ENCODE measurements around the gene ADGRL3. TPM values are rescaled to one million over a fixed set of nuclear protein-coding genes. Genes with fewer than 3 reads are reported as not detected.
A peak's percentile ranks its signal among the peaks of the same experiment; 100 is the strongest.

Gene ADGRL3
- total RNA-seq, 1 donor from 2014 or later, result 31.3 TPM

GRCh38 chr4:61427099-61427817 lies 227.1 kb downstream of the ADGRL3 start:
- no peaks in the 10 kb centered on the region for H3K9me3 Mint-ChIP-seq (ENCODE audit: unreplicated experiment)
- H3K27me3 Mint-ChIP-seq (ENCODE audit: low read depth, unreplicated experiment), result no peaks in the 10 kb centered on the region
- Histone ChIP-seq H3K79me2 (ENCODE audit: insufficient read depth, low read length) (no peaks in the 10 kb centered on the region), H3K27ac (ENCODE audit: low read depth, low read length) (no peak overlapping the region), H3K36me3 (ENCODE audit: insufficient read depth, low read length) (no peaks in the 10 kb centered on the region), H3K27me3 (ENCODE audit: insufficient read depth, low read length) (no peaks in the 10 kb centered on the region), H3K4me1 (ENCODE audit: insufficient read depth, low read length) (no peaks in the 10 kb centered on the region), H2AFZ (ENCODE audit: low read depth, low read length) (no peak overlapping the region), H3K4me2 (ENCODE audit: low read length) (no peak overlapping the region), H3K9ac (ENCODE audit: low read length) (no peak overlapping the region), H3K4me3 (ENCODE audit: insufficient read depth, low read depth, low read length) (no peak overlapping the region), H4K20me1 (ENCODE audit: insufficient read depth, low read length) (no peaks in the 10 kb centered on the region), H3K9me3 (ENCODE audit: insufficient read depth, low read depth, low read length) (no peaks in the 10 kb centered on the region)
- no peak overlapping the region for H3K4me3 Mint-ChIP-seq (ENCODE audit: unreplicated experiment)
- no peaks in the 10 kb centered on the region for H3K4me1 Mint-ChIP-seq (ENCODE audit: low read depth, unreplicated experiment)
- H3K36me3 Mint-ChIP-seq (ENCODE audit: low read depth, unreplicated experiment), result peaks cover 2% of the 10 kb centered on the region
- DNase-seq (ENCODE audit: low read depth) (no peak), FAIRE-seq (no peak)
- TF ChIP-seq CTCF (IDR thresholded peaks at IDR 0.05; ENCODE audit: insufficient read depth, low read depth, low read length) (no peak), EZH2 (IDR thresholded peaks at IDR 0.05; ENCODE audit: insufficient read depth, low read length) (no peak)
- H3K27ac Mint-ChIP-seq (ENCODE audit: unreplicated experiment), result peak overlapping the region; percentile 38

GRCh38 chr4:61427818-61428495 lies 227.8 kb downstream of the ADGRL3 start:
- H3K4me3 Mint-ChIP-seq (ENCODE audit: unreplicated experiment), result no peak overlapping the region
- Histone ChIP-seq H3K4me3 (ENCODE audit: insufficient read depth, low read depth, low read length) (no peak overlapping the region), H3K9me3 (ENCODE audit: insufficient read depth, low read depth, low read length) (no peaks in the 10 kb centered on the region), H3K9ac (ENCODE audit: low read length) (no peak overlapping the region), H4K20me1 (ENCODE audit: insufficient read depth, low read length) (no peaks in the 10 kb centered on the region), H3K4me1 (ENCODE audit: insufficient read depth, low read length) (no peaks in the 10 kb centered on the region), H3K27ac (ENCODE audit: low read depth, low read length) (no peak overlapping the region), H3K36me3 (ENCODE audit: insufficient read depth, low read length) (no peaks in the 10 kb centered on the region), H2AFZ (ENCODE audit: low read depth, low read length) (no peak overlapping the region), H3K27me3 (ENCODE audit: insufficient read depth, low read length) (no peaks in the 10 kb centered on the region), H3K79me2 (ENCODE audit: insufficient read depth, low read length) (no peaks in the 10 kb centered on the region), H3K4me2 (ENCODE audit: low read length) (no peak overlapping the region)
- no peaks in the 10 kb centered on the region for H3K27me3 Mint-ChIP-seq (ENCODE audit: low read depth, unreplicated experiment)
- DNase-seq (ENCODE audit: low read depth), result peak; percentile 38
- peaks cover 2% of the 10 kb centered on the region for H3K36me3 Mint-ChIP-seq (ENCODE audit: low read depth, unreplicated experiment)
- FAIRE-seq, result no peak
- H3K27ac Mint-ChIP-seq (ENCODE audit: unreplicated experiment), result peak overlapping the region; percentile 38
- no peaks in the 10 kb centered on the region for H3K9me3 Mint-ChIP-seq (ENCODE audit: unreplicated experiment)
- H3K4me1 Mint-ChIP-seq (ENCODE audit: low read depth, unreplicated experiment), result no peaks in the 10 kb centered on the region
- TF ChIP-seq EZH2 (IDR thresholded peaks at IDR 0.05; ENCODE audit: insufficient read depth, low read length), result no peak
- no peak for TF ChIP-seq CTCF (IDR thresholded peaks at IDR 0.05; ENCODE audit: insufficient read depth, low read depth, low read length)

- no peaks in the 10 kb centered on the region for H3K9me3 ChIP-seq (ENCODE audit: insufficient read depth, low read depth, low read length)
- no peaks in the 10 kb centered on the region for H3K27me3 ChIP-seq (ENCODE audit: insufficient read depth, low read length)
- Mint-ChIP-seq H3K4me3 (ENCODE audit: unreplicated experiment) (no peak overlapping the region), H3K27ac (ENCODE audit: unreplicated experiment) (no peak overlapping the region), H3K9me3 (ENCODE audit: unreplicated experiment) (no peaks in the 10 kb centered on the region), H3K27me3 (ENCODE audit: low read depth, unreplicated experiment) (no peaks in the 10 kb centered on the region), H3K4me1 (ENCODE audit: low read depth, unreplicated experiment) (no peaks in the 10 kb centered on the region), H3K36me3 (ENCODE audit: low read depth, unreplicated experiment) (peaks cover 2% of the 10 kb centered on the region)
- no peaks in the 10 kb centered on the region for H4K20me1 ChIP-seq (ENCODE audit: insufficient read depth, low read length)
- no peak overlapping the region for H3K27ac ChIP-seq (ENCODE audit: low read depth, low read length)
- TF ChIP-seq CTCF (IDR thresholded peaks at IDR 0.05; ENCODE audit: insufficient read depth, low read depth, low read length) (no peak), EZH2 (IDR thresholded peaks at IDR 0.05; ENCODE audit: insufficient read depth, low read length) (no peak)
- no peak overlapping the region for H3K4me2 ChIP-seq (ENCODE audit: low read length)
- no peaks in the 10 kb centered on the region for H3K4me1 ChIP-seq (ENCODE audit: insufficient read depth, low read length)
- FAIRE-seq, result no peak
- H3K79me2 ChIP-seq (ENCODE audit: insufficient read depth, low read length), result no peaks in the 10 kb centered on the region
- H3K9ac ChIP-seq (ENCODE audit: low read length), result no peak overlapping the region
- no peak for DNase-seq (ENCODE audit: low read depth)
- H3K4me3 ChIP-seq (ENCODE audit: insufficient read depth, low read depth, low read length), result no peak overlapping the region
- H2AFZ ChIP-seq (ENCODE audit: low read depth, low read length), result no peak overlapping the region
- no peaks in the 10 kb centered on the region for H3K36me3 ChIP-seq (ENCODE audit: insufficient read depth, low read length)
Observed at GRCh38 chr4:61428950-61429349, 228.8 kb downstream of the ADGRL3 start.
